ENCODE results near the gene IL31. TPM values are rescaled to one million over a fixed set of nuclear protein-coding genes. Genes with fewer than 3 reads are reported as not detected.

Gene IL31
- total RNA-seq, 1 donor from 2014 or later, result not detected

DNA sequence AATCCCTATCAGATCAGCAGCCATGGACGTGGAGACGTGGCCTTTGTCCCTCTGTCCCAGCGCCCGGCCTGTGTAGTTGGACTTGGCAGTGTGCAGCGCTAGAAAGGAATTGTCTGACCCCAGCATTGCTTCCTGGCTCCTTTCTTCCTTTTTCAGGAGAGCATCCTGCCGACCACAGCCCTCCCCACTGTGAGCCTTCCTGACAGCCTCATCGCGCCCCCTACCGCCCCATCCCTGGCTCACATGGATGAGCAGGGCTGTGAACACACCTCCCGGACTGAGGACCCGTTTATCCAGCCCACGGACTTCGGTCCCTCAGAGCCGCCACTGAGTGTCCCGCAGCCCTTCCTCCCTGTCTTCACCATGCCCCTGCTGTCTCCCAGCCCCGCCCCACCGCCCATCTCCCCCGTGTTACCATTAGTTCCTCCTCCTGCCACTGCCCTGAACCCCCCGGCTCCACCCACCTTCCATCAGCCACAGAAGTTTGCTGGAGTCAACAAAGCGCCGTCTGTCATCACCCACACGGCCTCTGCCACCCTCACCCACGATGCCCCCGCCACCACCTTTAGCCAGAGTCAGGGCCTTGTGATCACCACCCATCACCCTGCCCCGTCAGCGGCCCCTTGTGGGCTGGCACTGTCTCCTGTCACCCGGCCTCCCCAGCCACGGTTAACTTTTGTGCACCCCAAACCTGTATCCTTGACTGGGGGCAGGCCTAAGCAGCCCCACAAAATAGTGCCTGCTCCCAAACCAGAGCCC, 40.6 kb downstream of the IL31 start:
- H3K4me3 ChIP-seq (ENCODE audit: low read depth, low read length), result no peak overlapping the region
- peaks cover 12% of the 10 kb centered on the region for H3K36me3 ChIP-seq (ENCODE audit: control insufficient read depth, insufficient read depth, low read length)
- H3K27me3 ChIP-seq (ENCODE audit: control insufficient read depth, insufficient read depth, low read length), result no peaks in the 10 kb centered on the region
- no peak for TF ChIP-seq CTCF (IDR thresholded peaks at IDR 0.05; ENCODE audit: insufficient read depth, low read length, poor library complexity, severe bottlenecking)
- no peak for DNase-seq (ENCODE audit: low read depth)

- Histone ChIP-seq H3K27me3 (ENCODE audit: control insufficient read depth, insufficient read depth, low read length) (no peaks in the 10 kb centered on the region), H3K4me3 (ENCODE audit: low read depth, low read length) (no peak overlapping the region), H3K36me3 (ENCODE audit: control insufficient read depth, insufficient read depth, low read length) (peaks cover 11% of the 10 kb centered on the region)
- TF ChIP-seq CTCF (IDR thresholded peaks at IDR 0.05; ENCODE audit: insufficient read depth, low read length, poor library complexity, severe bottlenecking), result no peak
- DNase-seq (ENCODE audit: low read depth), result peak; percentile 53
Measured at GRCh38 chr12:122130150-122130549, 43.9 kb downstream of the IL31 start.

GRCh38 chr12:122129131-122129530, 44.9 kb downstream of the IL31 start:
- Histone ChIP-seq H3K36me3 (ENCODE audit: control insufficient read depth, insufficient read depth, low read length) (peaks cover 8% of the 10 kb centered on the region), H3K4me3 (ENCODE audit: low read depth, low read length) (no peak overlapping the region), H3K27me3 (ENCODE audit: control insufficient read depth, insufficient read depth, low read length) (no peaks in the 10 kb centered on the region)
- DNase-seq (ENCODE audit: low read depth), result no peak
- no peak for TF ChIP-seq CTCF (IDR thresholded peaks at IDR 0.05; ENCODE audit: insufficient read depth, low read length, poor library complexity, severe bottlenecking)

GRCh38 chr12:122128481-122128880, 45.5 kb downstream of the IL31 start:
- peaks cover 8% of the 10 kb centered on the region for H3K36me3 ChIP-seq (ENCODE audit: control insufficient read depth, insufficient read depth, low read length)
- H3K4me3 ChIP-seq (ENCODE audit: low read depth, low read length), result no peak overlapping the region
- DNase-seq (ENCODE audit: low read depth), result no peak
- H3K27me3 ChIP-seq (ENCODE audit: control insufficient read depth, insufficient read depth, low read length), result no peaks in the 10 kb centered on the region
- no peak for TF ChIP-seq CTCF (IDR thresholded peaks at IDR 0.05; ENCODE audit: insufficient read depth, low read length, poor library complexity, severe bottlenecking)

DNA sequence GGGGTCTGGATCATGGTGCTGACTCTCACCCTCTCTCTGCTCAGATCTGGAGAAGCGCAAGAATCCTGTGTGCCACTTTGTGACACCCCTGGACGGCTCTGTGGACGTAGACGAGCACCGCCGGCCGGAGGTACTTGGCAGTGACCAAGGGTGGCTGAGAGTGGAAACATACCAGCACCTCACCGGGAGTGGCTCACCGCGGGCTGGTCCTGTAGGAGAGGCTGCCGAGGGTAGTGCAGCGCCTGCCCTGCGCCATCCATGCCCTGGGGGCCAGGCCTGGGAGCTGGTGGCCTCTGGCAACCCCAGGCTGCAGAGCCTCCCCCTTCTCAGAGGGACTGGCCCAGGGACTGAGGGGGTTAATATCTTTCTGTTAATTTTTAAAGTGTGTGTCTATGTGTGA, 46.2 kb downstream of the IL31 start:
- no peak overlapping the region for H3K4me3 ChIP-seq (ENCODE audit: low read depth, low read length)
- no peaks in the 10 kb centered on the region for H3K27me3 ChIP-seq (ENCODE audit: control insufficient read depth, insufficient read depth, low read length)
- TF ChIP-seq CTCF (IDR thresholded peaks at IDR 0.05; ENCODE audit: insufficient read depth, low read length, poor library complexity, severe bottlenecking), result no peak
- peaks cover 8% of the 10 kb centered on the region for H3K36me3 ChIP-seq (ENCODE audit: control insufficient read depth, insufficient read depth, low read length)
- DNase-seq (ENCODE audit: low read depth), result no peak

Data from kidney epithelial cell (primary cell).